ENCODE data around the gene PIK3CG. TPM values are rescaled to one million over a fixed set of nuclear protein-coding genes. Genes with fewer than 3 reads are reported as not detected.

PIK3CG gene
- total RNA-seq, 2 experiments from 2014 or later: 50.5 to 57.5 TPM

DNA sequence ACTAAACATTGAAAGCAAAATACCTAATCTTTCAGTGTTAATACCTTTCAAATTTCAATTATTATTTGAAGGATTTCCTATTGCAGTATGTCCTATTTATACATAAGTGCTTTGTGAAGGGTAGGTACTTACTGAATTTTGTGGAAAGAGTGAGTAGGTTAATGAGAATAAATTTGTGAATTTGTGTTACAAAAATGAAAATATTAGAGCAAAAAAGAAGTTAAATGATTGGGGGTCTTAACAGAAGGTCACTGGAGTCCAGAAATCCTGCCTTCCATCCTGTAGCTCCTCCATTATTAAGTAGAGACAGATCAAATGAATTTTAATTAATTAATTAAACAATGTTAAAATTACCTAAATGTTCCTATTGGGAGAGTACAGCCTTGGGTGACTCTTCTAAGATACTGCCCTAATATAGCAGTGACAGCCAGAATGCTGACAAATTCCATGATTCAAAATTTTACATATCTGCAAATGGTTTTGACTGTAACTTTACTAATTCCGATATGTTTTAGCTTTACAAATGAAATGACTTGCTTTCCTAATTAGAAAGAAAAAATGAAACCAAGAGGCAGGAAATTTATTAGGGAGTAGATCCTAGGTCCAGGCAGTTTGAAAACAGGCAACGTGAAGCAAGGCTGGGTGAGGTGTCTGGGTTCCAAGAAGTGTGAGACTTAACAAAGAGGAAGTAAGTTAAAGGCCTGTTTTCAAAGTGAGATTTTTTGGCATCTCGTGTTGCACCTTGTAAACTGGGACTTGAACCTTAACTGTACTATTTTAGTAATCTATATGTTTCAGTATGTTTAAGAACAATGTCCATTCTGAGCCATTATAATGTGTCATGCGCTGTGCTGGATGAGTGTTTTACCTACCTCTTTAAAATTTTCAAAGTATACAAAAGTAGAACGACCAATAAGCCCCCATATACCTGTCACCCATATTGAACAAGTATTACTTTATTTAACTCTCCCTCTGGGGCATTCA is 1.5 kb downstream of the PIK3CG start:
- H3K9me3 Mint-ChIP-seq (ENCODE audit: low read depth): no peaks in the 10 kb centered on the region
- peak overlapping the region; percentile 91 for H3K4me3 Mint-ChIP-seq
- CTCF ChIA-PET: no interaction called here
- no peak for ATAC-seq
- no peaks in the 10 kb centered on the region for H3K27me3 Mint-ChIP-seq
- no peak for DNase-seq
- peak overlapping the region; percentile 86 for H3K27ac Mint-ChIP-seq
- H3K36me3 Mint-ChIP-seq: peaks cover 47% of the 10 kb centered on the region
- H3K4me1 Mint-ChIP-seq: peaks cover 61% of the 10 kb centered on the region

DNA sequence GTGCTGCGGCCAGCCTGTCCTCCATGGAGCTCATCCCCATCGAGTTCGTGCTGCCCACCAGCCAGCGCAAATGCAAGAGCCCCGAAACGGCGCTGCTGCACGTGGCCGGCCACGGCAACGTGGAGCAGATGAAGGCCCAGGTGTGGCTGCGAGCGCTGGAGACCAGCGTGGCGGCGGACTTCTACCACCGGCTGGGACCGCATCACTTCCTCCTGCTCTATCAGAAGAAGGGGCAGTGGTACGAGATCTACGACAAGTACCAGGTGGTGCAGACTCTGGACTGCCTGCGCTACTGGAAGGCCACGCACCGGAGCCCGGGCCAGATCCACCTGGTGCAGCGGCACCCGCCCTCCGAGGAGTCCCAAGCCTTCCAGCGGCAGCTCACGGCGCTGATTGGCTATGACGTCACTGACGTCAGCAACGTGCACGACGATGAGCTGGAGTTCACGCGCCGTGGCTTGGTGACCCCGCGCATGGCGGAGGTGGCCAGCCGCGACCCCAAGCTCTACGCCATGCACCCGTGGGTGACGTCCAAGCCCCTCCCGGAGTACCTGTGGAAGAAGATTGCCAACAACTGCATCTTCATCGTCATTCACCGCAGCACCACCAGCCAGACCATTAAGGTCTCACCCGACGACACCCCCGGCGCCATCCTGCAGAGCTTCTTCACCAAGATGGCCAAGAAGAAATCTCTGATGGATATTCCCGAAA is 2.7 kb downstream of the PIK3CG start:
- no peak overlapping the region for H3K4me3 Mint-ChIP-seq
- no peak for ATAC-seq
- CTCF ChIA-PET: no interaction called here
- H3K9me3 Mint-ChIP-seq (ENCODE audit: low read depth): no peaks in the 10 kb centered on the region
- DNase-seq: no peak
- peaks cover 59% of the 10 kb centered on the region for H3K36me3 Mint-ChIP-seq
- no peak overlapping the region for H3K27ac Mint-ChIP-seq
- no peaks in the 10 kb centered on the region for H3K27me3 Mint-ChIP-seq
- peaks cover 73% of the 10 kb centered on the region for H3K4me1 Mint-ChIP-seq

DNA sequence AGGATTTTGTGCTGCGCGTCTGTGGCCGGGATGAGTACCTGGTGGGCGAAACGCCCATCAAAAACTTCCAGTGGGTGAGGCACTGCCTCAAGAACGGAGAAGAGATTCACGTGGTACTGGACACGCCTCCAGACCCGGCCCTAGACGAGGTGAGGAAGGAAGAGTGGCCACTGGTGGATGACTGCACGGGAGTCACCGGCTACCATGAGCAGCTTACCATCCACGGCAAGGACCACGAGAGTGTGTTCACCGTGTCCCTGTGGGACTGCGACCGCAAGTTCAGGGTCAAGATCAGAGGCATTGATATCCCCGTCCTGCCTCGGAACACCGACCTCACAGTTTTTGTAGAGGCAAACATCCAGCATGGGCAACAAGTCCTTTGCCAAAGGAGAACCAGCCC is 3.3 kb downstream of the PIK3CG start:
- H3K4me1 Mint-ChIP-seq: peaks cover 77% of the 10 kb centered on the region
- no peak overlapping the region for H3K27ac Mint-ChIP-seq
- CTCF ChIA-PET: no interaction called here
- no peaks in the 10 kb centered on the region for H3K27me3 Mint-ChIP-seq
- ATAC-seq: no peak
- no peak for DNase-seq
- peaks cover 63% of the 10 kb centered on the region for H3K36me3 Mint-ChIP-seq
- no peaks in the 10 kb centered on the region for H3K9me3 Mint-ChIP-seq (ENCODE audit: low read depth)
- H3K4me3 Mint-ChIP-seq: peak overlapping the region; percentile 14

DNA sequence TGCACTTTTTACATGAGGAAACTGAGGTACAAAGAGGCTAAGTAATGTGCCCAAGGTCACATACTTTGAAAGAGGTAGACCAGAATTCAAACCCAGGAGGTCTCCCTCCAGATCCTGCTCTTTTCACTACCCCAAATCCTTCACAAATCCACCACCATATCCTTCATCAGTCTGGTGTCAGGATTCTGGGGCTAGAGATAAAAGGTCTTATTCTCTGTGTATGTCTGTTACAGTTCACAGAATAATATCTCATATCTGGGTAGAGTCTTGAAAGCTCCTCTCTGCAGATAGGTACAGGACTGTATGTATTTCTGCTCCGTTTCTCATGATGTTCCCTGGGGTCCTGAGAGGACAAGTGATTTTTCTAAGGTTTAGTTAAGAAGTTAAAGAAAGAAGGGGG is 4.9 kb downstream of the PIK3CG start:
- H3K36me3 Mint-ChIP-seq: peaks cover 79% of the 10 kb centered on the region
- peak overlapping the region; percentile 21 for H3K27ac Mint-ChIP-seq
- H3K4me3 Mint-ChIP-seq: peak overlapping the region; percentile 42
- H3K4me1 Mint-ChIP-seq: peaks cover 72% of the 10 kb centered on the region
- H3K9me3 Mint-ChIP-seq (ENCODE audit: low read depth): no peaks in the 10 kb centered on the region
- H3K27me3 Mint-ChIP-seq: no peaks in the 10 kb centered on the region
- CTCF ChIA-PET: no interaction called here
- no peak for ATAC-seq
- no peak for DNase-seq

DNA sequence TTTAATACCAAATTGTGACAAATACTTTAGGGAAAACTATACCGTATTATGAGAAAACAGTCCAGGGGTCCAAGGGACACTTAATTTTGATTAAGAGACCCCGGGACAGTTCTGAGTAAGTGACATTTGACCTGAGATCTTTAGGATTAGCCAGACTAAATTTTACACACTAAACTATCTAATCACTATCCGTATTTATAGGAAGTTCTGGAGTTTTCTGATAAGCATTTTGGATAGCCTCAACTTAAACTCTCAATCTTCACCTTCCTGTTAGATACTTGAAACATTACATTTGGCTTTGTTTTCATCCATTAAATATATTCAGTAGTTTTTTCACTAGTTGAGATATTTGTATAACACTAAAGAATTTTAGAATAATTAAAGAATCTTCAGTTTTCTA is 5.4 kb downstream of the PIK3CG start:
- Mint-ChIP-seq H3K4me1 (peaks cover 72% of the 10 kb centered on the region), H3K27ac (peak overlapping the region; percentile 38)
- CTCF ChIA-PET: interaction anchor here (0.6 to 1.3 kb wide), 4 partner anchors 74 to 210 kb away, joined by 3 to 4 read pairs (median 3); partner anchors contain the start of gene CCDC71L

DNA sequence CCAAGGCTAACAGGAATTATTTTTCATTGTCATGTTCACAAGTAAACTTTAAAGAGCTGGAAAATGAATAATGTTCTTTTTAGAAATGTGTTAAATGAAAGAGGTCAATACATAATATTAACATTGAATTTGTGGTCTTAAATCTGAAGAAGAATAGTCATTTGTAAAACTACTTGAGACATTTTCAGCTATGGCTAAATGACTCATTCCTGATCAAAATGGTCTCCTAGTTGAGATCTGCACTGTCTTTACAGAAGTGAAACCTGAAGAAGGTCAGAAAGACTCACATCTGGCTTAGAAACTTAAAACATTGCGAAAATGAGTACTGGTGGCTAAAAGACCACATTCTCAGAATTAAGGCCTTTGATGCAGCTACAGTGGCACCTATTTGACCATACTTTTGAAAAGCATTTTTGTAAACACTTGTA is 5.9 kb downstream of the PIK3CG start:
- Mint-ChIP-seq H3K27ac (peak overlapping the region; percentile 38), H3K36me3 (peaks cover 87% of the 10 kb centered on the region), H3K9me3 (ENCODE audit: low read depth) (peaks cover 2% of the 10 kb centered on the region), H3K4me1 (peaks cover 73% of the 10 kb centered on the region), H3K27me3 (no peaks in the 10 kb centered on the region), H3K4me3 (peak overlapping the region; percentile 50)
- CTCF ChIA-PET: interaction anchor here (0.6 to 1.3 kb wide), 4 partner anchors 74 to 210 kb away, joined by 3 to 4 read pairs (median 3); partner anchors contain the start of gene CCDC71L
- peak; percentile 86 for ATAC-seq
- DNase-seq: no peak

More for the DNA sequence above, 5.4 kb downstream of the PIK3CG start:
- Mint-ChIP-seq H3K36me3 (peaks cover 85% of the 10 kb centered on the region), H3K9me3 (ENCODE audit: low read depth) (peaks cover 2% of the 10 kb centered on the region), H3K4me3 (peak overlapping the region; percentile 50), H3K27me3 (no peaks in the 10 kb centered on the region)
- ATAC-seq: no peak
- DNase-seq: no peak

DNA sequence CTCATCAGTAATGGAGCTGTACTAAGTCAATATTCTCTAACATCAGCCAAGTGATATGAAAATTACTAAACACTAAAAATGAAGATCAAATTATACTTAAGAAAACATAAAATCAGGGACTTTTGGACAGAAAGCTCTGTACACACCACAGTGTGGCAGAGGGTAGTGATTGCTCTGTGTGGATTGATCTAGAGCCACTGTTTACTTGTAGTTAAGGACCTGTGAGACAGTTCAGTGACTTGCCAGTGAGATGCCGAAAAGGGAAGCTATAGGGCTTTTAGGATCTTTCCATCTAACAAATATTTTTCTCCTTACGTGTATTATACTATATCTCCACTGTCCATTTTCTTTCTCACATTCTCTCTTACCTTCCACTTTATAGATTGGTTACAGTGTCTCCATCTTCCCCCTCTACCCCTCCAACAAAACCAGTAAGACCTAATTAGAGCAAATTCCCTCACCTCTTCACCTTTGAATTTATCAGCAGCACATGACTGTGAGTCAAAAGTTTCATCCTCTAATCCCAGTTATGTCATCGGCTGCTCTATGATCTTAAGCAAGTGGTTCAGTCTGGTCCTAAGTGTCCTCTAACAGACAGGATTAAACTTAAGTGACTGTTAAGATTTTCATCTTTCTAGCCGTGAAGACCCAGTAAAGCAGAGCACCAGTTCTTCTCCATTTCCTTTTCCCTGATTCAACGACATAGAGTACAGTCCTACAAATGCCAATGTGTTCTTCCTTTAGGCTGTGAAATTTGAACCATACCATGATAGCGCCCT is 6.9 kb downstream of the PIK3CG start:
- CTCF ChIA-PET: interaction anchor here (1.3 kb wide), 1 partner anchor 79 kb away, joined by 3 read pairs; no protein-coding TSS in a partner anchor
- Mint-ChIP-seq H3K27me3 (no peaks in the 10 kb centered on the region), H3K4me3 (peak overlapping the region; percentile 50), H3K4me1 (peaks cover 69% of the 10 kb centered on the region), H3K36me3 (peaks cover 88% of the 10 kb centered on the region), H3K27ac (peak overlapping the region; percentile 38), H3K9me3 (ENCODE audit: low read depth) (peaks cover 2% of the 10 kb centered on the region)
- no peak for DNase-seq
- ATAC-seq: no peak

DNA sequence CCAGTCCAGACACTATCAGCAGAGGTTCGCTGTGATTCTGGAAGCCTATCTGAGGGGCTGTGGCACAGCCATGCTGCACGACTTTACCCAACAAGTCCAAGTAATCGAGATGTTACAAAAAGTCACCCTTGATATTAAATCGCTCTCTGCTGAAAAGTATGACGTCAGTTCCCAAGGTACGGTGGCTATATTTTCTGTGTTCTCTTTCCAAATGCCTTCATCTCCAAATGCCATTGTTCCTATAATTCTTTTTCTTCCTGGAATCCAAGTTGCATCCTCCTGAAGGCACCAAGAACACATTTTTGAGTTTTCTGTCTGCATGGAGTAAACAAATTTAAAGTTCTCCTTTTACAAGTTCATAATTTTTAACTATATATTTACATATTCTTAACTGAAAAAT is 7.7 kb downstream of the PIK3CG start:
- no peak for DNase-seq
- no peak overlapping the region for H3K27ac Mint-ChIP-seq
- peaks cover 64% of the 10 kb centered on the region for H3K4me1 Mint-ChIP-seq
- H3K27me3 Mint-ChIP-seq: no peaks in the 10 kb centered on the region
- peak overlapping the region; percentile 50 for H3K4me3 Mint-ChIP-seq
- CTCF ChIA-PET: no interaction called here
- no peak for ATAC-seq
- peaks cover 2% of the 10 kb centered on the region for H3K9me3 Mint-ChIP-seq (ENCODE audit: low read depth)
- H3K36me3 Mint-ChIP-seq: peaks cover 87% of the 10 kb centered on the region

DNA sequence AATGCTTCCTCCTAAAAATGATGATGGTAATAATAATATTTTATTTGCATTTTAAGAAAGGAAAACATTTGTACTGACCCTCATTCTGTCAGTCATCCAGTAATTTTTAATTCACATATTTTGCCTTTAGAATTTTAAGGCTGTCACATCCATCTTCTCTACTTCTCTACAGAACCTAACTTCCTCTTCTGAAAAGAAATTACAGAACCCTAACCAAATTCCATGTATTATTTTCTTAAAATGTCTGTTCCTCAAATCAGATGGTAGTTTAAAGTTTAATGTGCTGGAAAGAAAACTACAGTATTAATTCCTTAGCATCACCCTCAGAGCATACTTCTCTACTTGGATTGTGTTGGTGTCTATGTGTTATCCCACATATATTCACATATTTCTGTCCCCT is 9.0 kb downstream of the PIK3CG start:
- Mint-ChIP-seq H3K4me1 (peaks cover 63% of the 10 kb centered on the region), H3K36me3 (peaks cover 87% of the 10 kb centered on the region), H3K27me3 (no peaks in the 10 kb centered on the region), H3K4me3 (no peak overlapping the region), H3K27ac (no peak overlapping the region), H3K9me3 (ENCODE audit: low read depth) (peaks cover 2% of the 10 kb centered on the region)
- DNase-seq: no peak
- no peak for ATAC-seq
- CTCF ChIA-PET: interaction anchor here (1.5 kb wide), 1 partner anchor 12 kb away, joined by 5 read pairs; no protein-coding TSS in a partner anchor

DNA sequence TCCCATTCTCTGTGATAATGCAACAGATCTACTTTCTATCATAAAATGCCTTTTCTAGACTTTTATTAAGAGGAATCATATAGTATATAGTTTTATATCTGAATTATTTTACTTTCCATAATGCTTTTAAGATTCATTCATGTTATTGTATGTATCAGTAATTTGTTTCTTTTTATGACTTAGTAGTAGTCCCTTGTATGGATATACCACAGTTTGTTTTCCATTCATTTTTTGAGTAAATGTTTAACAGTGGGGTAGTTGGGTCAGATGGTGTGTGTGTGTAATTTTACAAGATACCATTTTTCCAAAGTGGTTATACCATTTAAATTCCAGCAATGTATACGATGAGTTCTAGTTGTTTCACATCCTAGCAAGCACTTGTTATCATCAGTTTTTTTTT is 10.4 kb downstream of the PIK3CG start:
- DNase-seq: no peak
- no peak for ATAC-seq
- peaks cover 86% of the 10 kb centered on the region for H3K36me3 Mint-ChIP-seq
- H3K4me3 Mint-ChIP-seq: no peak overlapping the region
- no peak overlapping the region for H3K27ac Mint-ChIP-seq
- peaks cover 49% of the 10 kb centered on the region for H3K4me1 Mint-ChIP-seq
- H3K27me3 Mint-ChIP-seq: no peaks in the 10 kb centered on the region
- H3K9me3 Mint-ChIP-seq (ENCODE audit: low read depth): peaks cover 2% of the 10 kb centered on the region
- CTCF ChIA-PET: interaction anchor here (1.5 kb wide), 1 partner anchor 10 kb away, joined by 5 read pairs; no protein-coding TSS in a partner anchor

DNA sequence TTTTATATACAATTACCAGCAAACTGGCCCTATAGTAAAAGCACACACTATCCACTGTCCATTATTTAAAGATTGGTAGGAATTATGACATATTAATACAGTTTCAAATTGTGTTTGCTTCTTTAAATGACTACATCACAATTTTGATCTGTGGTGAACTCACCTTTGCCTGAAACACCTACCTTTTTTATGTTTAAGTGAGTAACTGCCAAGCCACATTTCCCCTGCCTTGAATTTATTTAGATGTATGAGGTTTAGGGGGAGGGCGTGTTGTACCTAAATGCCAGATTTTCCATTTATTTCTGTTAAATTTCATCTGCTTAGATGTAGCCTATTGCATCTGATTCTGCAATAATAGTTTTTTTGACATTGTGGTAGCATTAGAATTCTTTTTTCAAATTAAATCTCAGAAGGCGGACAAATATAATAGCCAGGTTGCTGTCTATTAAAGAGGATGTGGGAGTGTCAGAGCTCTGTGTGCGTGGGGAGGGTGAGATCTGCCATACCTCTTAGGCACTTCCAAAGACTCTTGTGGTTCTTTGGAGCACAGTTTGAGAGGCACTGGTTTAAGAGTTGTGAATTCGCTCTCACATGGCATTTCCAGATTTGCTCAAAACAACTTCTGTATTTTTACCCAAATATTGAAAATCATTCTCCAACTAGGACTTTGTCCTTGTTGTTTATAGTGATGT is 13.8 kb downstream of the PIK3CG start:
- no peak overlapping the region for H3K27ac Mint-ChIP-seq
- peaks cover 91% of the 10 kb centered on the region for H3K36me3 Mint-ChIP-seq
- ATAC-seq: no peak
- peaks cover 2% of the 10 kb centered on the region for H3K9me3 Mint-ChIP-seq (ENCODE audit: low read depth)
- H3K4me3 Mint-ChIP-seq: no peak overlapping the region
- H3K27me3 Mint-ChIP-seq: no peaks in the 10 kb centered on the region
- H3K4me1 Mint-ChIP-seq: peaks cover 19% of the 10 kb centered on the region
- DNase-seq: no peak
- CTCF ChIA-PET: no interaction called here

DNA sequence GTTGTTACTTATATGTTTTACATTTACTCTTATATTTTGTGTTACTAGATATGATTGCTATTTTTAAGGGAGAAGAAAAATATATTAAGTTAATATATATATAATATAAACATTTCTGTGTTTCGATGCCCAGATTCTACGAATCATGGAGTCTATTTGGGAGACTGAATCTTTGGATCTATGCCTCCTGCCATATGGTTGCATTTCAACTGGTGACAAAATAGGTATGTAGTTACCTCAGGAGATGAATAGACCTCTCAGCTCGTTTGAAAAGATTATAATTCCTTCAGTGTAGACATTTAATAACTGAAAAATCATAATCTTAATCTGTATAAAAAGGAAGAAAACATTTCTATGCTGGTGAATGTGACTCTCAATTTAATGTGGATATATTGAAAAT is 16.9 kb downstream of the PIK3CG start:
- H3K4me3 Mint-ChIP-seq: no peak overlapping the region
- H3K9me3 Mint-ChIP-seq (ENCODE audit: low read depth): no peaks in the 10 kb centered on the region
- H3K27ac Mint-ChIP-seq: no peak overlapping the region
- no peak for DNase-seq
- ATAC-seq: no peak
- peaks cover 16% of the 10 kb centered on the region for H3K4me1 Mint-ChIP-seq
- CTCF ChIA-PET: no interaction called here
- peaks cover 95% of the 10 kb centered on the region for H3K36me3 Mint-ChIP-seq
- no peaks in the 10 kb centered on the region for H3K27me3 Mint-ChIP-seq

All from activated CD8-positive, alpha-beta memory T cell treated with anti-CD3 and anti-CD28 coated beads, Interleukin-2, amount 10 ng/mL, durations not matched to agents 7 days and 5 days (primary cell).